NCI-H2171 (cell line): Measurements from ENCODE around the gene RMND5A.
"Not testable (repeated sequence)": the region's sequence is repeated elsewhere in the genome, so short reads cannot be mapped to it uniquely, and the experiment has no call there.

Experiments used
- DNase-seq: peaks from one replicate; lab custom pipeline; 2025; lab: John Stamatoyannopoulos, UW

The RMND5A gene

GRCh38 chr2:86714579-86715173 is 5.4 kb upstream of the RMND5A start:
- DNase-seq, result not testable (repeated sequence)

GRCh38 chr2:86719263-86719636 is 841 bp upstream of the RMND5A start:
- not testable (repeated sequence) for DNase-seq

GRCh38 chr2:86720540-86721320 is 639 bp downstream of the RMND5A start:
- DNase-seq, result not testable (repeated sequence)

GRCh38 chr2:86725706-86726105 is 5.6 kb downstream of the RMND5A start:
- DNase-seq, result not testable (repeated sequence)

GRCh38 chr2:86732040-86732525 is 12.0 kb downstream of the RMND5A start:
- DNase-seq, result not testable (repeated sequence)

GRCh38 chr2:86732837-86733236 is 12.7 kb downstream of the RMND5A start:
- not testable (repeated sequence) for DNase-seq

GRCh38 chr2:86733528-86733927 is 13.4 kb downstream of the RMND5A start:
- DNase-seq, result not testable (repeated sequence)

- not testable (repeated sequence) for DNase-seq
These were observed 14.8 kb downstream of the RMND5A start for GRCh38 chr2:86734896-86735295.

GRCh38 chr2:86739485-86739884 is 19.4 kb downstream of the RMND5A start:
- not testable (repeated sequence) for DNase-seq

- DNase-seq, result not testable (repeated sequence)
These were observed 19.8 kb downstream of the RMND5A start for GRCh38 chr2:86739889-86740288.

GRCh38 chr2:86741889-86742498 is 21.9 kb downstream of the RMND5A start:
- DNase-seq, result not testable (repeated sequence)

- no peak for DNase-seq
These were observed 24.1 kb downstream of the RMND5A start for GRCh38 chr2:86744152-86744551.

GRCh38 chr2:86746939-86747338 is 26.8 kb downstream of the RMND5A start:
- DNase-seq, result no peak

GRCh38 chr2:86747711-86748639 is 27.9 kb downstream of the RMND5A start:
- no peak for DNase-seq

- no peak for DNase-seq
These were observed 30.2 kb downstream of the RMND5A start for GRCh38 chr2:86750240-86750839.

- DNase-seq, result no peak
These were observed 31.7 kb downstream of the RMND5A start for GRCh38 chr2:86751778-86752177.

GRCh38 chr2:86752934-86753333 is 32.8 kb downstream of the RMND5A start:
- DNase-seq, result no peak

- DNase-seq, result no peak
These were observed 33.5 kb downstream of the RMND5A start for GRCh38 chr2:86753606-86754005.

- DNase-seq, result no peak
These were observed 38.3 kb downstream of the RMND5A start for GRCh38 chr2:86758405-86758804.

GRCh38 chr2:86760371-86760770 is 40.3 kb downstream of the RMND5A start:
- no peak for DNase-seq

- DNase-seq, result peak; percentile 19
These were observed 44.7 kb downstream of the RMND5A start for GRCh38 chr2:86764661-86765309.
